ENCODE results near the gene CENPS. TPM values are rescaled to one million over a fixed set of nuclear protein-coding genes. Genes with fewer than 3 reads are reported as not detected.

The CENPS gene
- total RNA-seq, 5 donors from 2014 or later (not counting 1 experiment from before 2014, with no cell fraction given), result 3.5 to 9.7 (median 5.8) TPM

DNA sequence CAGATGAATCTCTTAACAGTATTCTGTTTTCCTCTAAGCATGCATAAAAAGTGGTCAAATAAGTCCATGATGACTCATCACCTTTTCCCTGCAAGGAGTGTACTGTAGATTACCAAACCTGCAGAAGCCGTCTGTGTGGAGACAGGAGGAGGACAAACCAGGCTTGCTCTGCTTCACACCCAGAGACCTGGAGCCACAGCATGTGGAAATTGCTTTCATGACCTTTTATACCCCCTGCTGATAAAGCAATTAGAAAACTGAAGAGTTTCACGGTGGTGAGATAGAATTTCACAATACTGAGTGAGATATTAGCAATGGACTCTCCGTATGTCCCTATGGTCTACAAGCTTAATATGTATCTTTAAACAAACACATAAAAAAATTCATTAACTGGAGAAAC is 29.0 kb downstream of the CENPS start:
- DNase-seq (no peak), ATAC-seq (replicated peaks in 1 of 4) (no peak)
- Mint-ChIP-seq H3K27me3 (no peaks in the 10 kb centered on the region), H3K4me3 (no peak overlapping the region), H3K36me3 (peaks cover 25% of the 10 kb centered on the region), H3K9me3 (no peaks in the 10 kb centered on the region), H3K4me1 (peaks cover 0 to 11% (median 10%) of the 10 kb centered on the region in 3 donors), H3K27ac (peak overlapping the region in 1 of 2 donors; percentile 22)
- Histone ChIP-seq H3K27ac (ENCODE audit: low read length) (no peak overlapping the region), H3K4me1 (ENCODE audit: control insufficient read depth in 1 of 2, extremely low read depth in 1 of 2, insufficient read depth in 2 of 2, low read length in 2 of 2) (peaks cover 0 to 6% of the 10 kb centered on the region in 2 experiments), H3K9me3 (no peaks in the 10 kb centered on the region), H3K36me3 (ENCODE audit: control insufficient read depth in 2 of 2, extremely low read depth in 1 of 2, insufficient read depth in 1 of 2, low read length in 1 of 2) (peaks cover 0 to 24% of the 10 kb centered on the region in 2 donors), H3K27me3 (replicated peaks in 1 of 2; ENCODE audit: control insufficient read depth in 2 of 2, extremely low read depth in 1 of 2, insufficient read depth in 2 of 2, low read length in 1 of 2) (no peaks in the 10 kb centered on the region), H3K4me3 (ENCODE audit: control insufficient read depth in 1 of 2, extremely low read depth in 1 of 2, low read length in 1 of 2) (no peak overlapping the region)
- CTCF ChIA-PET, result no interaction called here
- POLR2A ChIA-PET, result no interaction called here
- no CpG with 5 or more reads among the region's 3 CpGs for WGBS (ENCODE audit: insufficient coverage)

DNA sequence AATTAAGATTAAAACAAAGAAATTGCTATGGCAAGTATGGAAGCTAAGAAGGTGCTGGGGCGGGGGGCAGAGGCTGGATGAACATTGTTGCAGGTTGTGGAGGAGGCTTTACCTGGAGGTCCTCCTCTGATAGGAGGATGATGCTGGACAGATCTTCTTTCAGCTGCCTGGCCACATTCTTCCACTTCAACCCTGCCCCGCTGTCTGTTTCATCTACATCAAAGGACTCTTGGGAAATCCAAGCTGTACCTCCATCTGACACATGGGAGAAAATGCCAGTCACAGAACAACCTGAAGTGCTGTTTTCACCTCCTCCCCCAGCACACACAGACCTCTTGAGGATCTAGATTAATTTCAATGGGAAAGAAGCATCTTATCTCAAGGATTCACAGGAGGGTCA is 36.8 kb downstream of the CENPS start:
- Histone ChIP-seq H3K27me3 (replicated peaks in 1 of 2; ENCODE audit: control insufficient read depth in 2 of 2, extremely low read depth in 1 of 2, insufficient read depth in 2 of 2, low read length in 1 of 2) (no peaks in the 10 kb centered on the region), H3K27ac (ENCODE audit: low read length) (no peak overlapping the region), H3K9me3 (no peaks in the 10 kb centered on the region), H3K4me3 (ENCODE audit: control insufficient read depth in 1 of 2, extremely low read depth in 1 of 2, low read length in 1 of 2) (no peak overlapping the region), H3K4me1 (ENCODE audit: control insufficient read depth in 1 of 2, extremely low read depth in 1 of 2, insufficient read depth in 2 of 2, low read length in 2 of 2) (peaks cover 2 to 10% of the 10 kb centered on the region in 2 experiments), H3K36me3 (ENCODE audit: control insufficient read depth in 2 of 2, extremely low read depth in 1 of 2, insufficient read depth in 1 of 2, low read length in 1 of 2) (peaks cover 11 to 53% of the 10 kb centered on the region in 2 donors)
- ChIA-PET POLR2A (interaction anchor here in 1 of 2 donors (0.7 kb wide), 1 partner anchor 302 kb away, joined by 5 read pairs; no protein-coding TSS in a partner anchor), CTCF (interaction anchor here in 1 of 2 donors (0.7 kb wide), 1 partner anchor 395 kb away, joined by 3 read pairs; no protein-coding TSS in a partner anchor)
- no peak overlapping the region for H3K27ac Mint-ChIP-seq
- no peak for ATAC-seq (replicated peaks in 1 of 4)
- WGBS (ENCODE audit: insufficient coverage), result 75% methylated on average over 1 of the region's 2 CpGs
- H3K27me3 Mint-ChIP-seq, result no peaks in the 10 kb centered on the region
- no peak overlapping the region for H3K4me3 Mint-ChIP-seq
- peaks cover 38% of the 10 kb centered on the region for H3K36me3 Mint-ChIP-seq
- H3K4me1 Mint-ChIP-seq, result peaks cover 10 to 15% (median 10%) of the 10 kb centered on the region in 3 donors
- no peaks in the 10 kb centered on the region for H3K9me3 Mint-ChIP-seq
- no peak for DNase-seq

DNA sequence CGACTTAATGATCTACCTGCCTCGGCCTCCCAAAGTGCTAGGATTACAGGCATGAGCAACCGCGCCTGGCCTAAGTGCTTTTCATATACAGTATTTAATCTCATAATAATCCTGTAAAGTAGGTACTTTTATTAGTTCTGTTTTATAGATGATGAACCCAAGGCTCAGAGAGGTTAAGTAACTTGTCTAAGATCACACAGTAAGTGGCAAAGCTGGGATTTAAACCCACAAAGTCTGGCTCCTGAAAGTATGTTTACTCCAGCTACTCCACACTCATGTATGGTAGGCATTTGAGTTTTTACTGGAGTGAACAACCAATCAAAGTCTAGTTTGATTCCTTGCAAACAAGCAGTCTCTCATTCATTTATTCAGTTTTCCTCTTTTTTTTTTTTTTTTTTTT is 39.8 kb downstream of the CENPS start:
- H3K27ac ChIP-seq (ENCODE audit: low read length), result no peak overlapping the region
- H3K36me3 ChIP-seq (ENCODE audit: control insufficient read depth in 2 of 2, extremely low read depth in 1 of 2, insufficient read depth in 1 of 2, low read length in 1 of 2), result peaks cover 11 to 31% of the 10 kb centered on the region in 2 donors
- Mint-ChIP-seq H3K4me1 (peaks cover 26 to 38% (median 26%) of the 10 kb centered on the region in 3 donors), H3K9me3 (no peaks in the 10 kb centered on the region), H3K27me3 (no peaks in the 10 kb centered on the region), H3K4me3 (no peak overlapping the region), H3K36me3 (peaks cover 20% of the 10 kb centered on the region), H3K27ac (no peak overlapping the region)
- peaks cover 8 to 26% of the 10 kb centered on the region in 2 experiments for H3K4me1 ChIP-seq (ENCODE audit: control insufficient read depth in 1 of 2, extremely low read depth in 1 of 2, insufficient read depth in 2 of 2, low read length in 2 of 2)
- H3K27me3 ChIP-seq (replicated peaks in 1 of 2; ENCODE audit: control insufficient read depth in 2 of 2, extremely low read depth in 1 of 2, insufficient read depth in 2 of 2, low read length in 1 of 2), result no peaks in the 10 kb centered on the region
- DNase-seq (no peak), ATAC-seq (replicated peaks in 1 of 4) (no peak)
- WGBS (ENCODE audit: insufficient coverage), result no CpG with 5 or more reads among the region's 4 CpGs
- CTCF ChIA-PET, result interaction anchor here in 1 of 2 donors (0.7 kb wide), 1 partner anchor 39 kb away, joined by 4 read pairs; no protein-coding TSS in a partner anchor
- POLR2A ChIA-PET, result interaction anchor here in 1 of 2 donors (0.7 kb wide), 1 partner anchor 542 kb away, joined by 3 read pairs; no protein-coding TSS in a partner anchor
- H3K9me3 ChIP-seq, result no peaks in the 10 kb centered on the region
- H3K4me3 ChIP-seq (ENCODE audit: control insufficient read depth in 1 of 2, extremely low read depth in 1 of 2, low read length in 1 of 2), result no peak overlapping the region

DNA sequence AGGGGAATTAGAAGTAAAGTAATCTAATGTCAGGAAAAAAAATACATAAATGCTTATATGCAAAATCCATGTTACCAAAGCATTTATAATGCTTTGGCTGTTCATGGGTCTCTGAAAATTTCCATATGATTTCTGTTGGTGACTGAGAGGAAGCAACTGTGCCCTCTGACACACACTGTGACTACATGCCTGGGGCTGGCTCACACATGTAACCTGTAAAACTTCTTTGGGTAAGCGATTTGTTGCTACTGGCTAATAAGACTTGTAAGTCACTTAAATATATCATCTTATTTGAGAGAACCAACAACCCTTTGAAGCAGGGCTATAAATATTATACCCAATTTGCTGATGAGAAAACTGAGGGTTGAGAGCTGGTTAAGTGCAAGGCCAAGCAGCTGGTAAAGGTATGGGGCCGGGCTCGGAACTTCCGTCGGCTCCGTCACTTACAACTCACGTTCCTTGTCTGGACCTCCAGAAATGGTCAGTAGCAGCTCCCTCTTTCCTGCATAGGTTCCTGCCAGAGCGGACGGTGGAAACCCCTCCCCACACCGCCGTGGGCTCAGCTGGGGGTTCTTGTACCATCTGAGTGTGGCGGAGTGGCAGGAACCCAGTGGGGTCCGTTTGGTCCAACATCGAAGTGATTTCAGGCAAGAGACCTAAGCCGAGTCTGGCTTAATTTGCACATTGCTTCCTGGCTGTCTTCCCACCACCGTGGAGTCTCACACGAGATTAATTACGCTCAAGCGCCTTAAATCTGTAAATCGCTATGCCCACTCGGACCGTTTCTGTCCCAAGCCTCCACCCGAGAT is 41.4 kb downstream of the CENPS start:
- peak; percentile 4 to 5 (median 4) for ATAC-seq (replicated peaks in 1 of 4)

DNA sequence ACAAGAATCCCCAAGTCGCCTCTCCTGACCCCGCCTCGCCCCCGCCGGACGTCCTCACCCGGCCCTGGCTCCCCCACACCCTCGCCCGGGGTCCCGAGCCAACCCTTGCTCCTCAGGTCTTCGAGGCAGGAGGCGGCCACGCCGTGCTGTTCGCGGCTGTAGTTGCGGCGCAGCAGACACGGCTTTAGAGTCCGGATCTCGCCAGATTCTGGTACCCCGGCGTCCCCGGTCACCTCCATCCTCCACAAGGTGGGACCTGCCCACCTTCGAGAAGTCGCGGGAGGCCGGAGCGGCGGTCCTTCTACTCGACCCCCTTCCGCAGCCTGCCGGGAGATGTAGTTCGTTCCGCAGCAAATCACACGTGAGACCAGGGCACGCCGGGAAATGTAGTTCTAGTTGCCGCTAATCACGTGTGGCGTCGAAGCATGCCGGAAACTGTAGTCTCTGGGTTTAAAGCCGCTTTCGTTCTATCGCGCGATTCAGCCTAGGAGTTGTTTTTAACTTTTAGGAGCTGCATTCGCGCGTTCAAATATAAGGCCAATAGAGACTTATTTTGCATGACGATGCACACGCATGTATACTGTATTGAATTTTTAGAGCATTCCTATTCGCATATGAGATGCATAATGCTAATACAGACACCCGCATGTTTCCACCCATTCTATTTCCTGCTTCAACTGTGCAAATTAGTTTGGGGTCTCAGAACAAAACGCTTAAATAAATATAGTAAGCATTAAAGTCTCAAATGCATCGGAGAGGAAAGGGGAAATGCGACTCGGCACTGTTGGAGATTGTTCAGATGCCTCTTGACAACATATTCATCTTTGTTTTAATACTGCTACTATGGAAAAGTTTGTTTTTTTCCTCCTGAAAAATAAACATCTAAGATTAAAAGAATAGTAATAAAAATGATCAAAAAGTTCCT is 42.2 kb downstream of the CENPS start, which contains the start of gene DFFA:
Gene DFFA (minus strand): TSS at position 310 of the 925 bp plus-strand sequence. CDS start 71 bp downstream, at position 239.
- H3K27ac Mint-ChIP-seq, result peak within 1 kb of the TSS; percentile 85 to 93
- no peaks in the 10 kb centered on the region for H3K27me3 Mint-ChIP-seq
- no peaks in the 10 kb centered on the region for H3K9me3 ChIP-seq
- H3K36me3 ChIP-seq (ENCODE audit: control insufficient read depth in 2 of 2, extremely low read depth in 1 of 2, insufficient read depth in 1 of 2, low read length in 1 of 2), result peaks cover 6 to 16% of the 10 kb centered on the region in 2 donors
- peak within 1 kb of the TSS; percentile 37 for H3K27ac ChIP-seq (ENCODE audit: low read length)
- ATAC-seq (replicated peaks in 1 of 4), result peak; percentile 86 to 90 (median 87)
- POLR2A ChIA-PET, result interaction anchor here (0.6 kb wide), 2 partner anchors 9 to 28 kb away, joined by 6 to 12 read pairs; no protein-coding TSS in a partner anchor
- CTCF ChIA-PET, result no interaction called here
- peak; percentile 77 to 96 (median 90) for DNase-seq
- no peaks in the 10 kb centered on the region for H3K27me3 ChIP-seq (replicated peaks in 1 of 2; ENCODE audit: control insufficient read depth in 2 of 2, extremely low read depth in 1 of 2, insufficient read depth in 2 of 2, low read length in 1 of 2)
- H3K4me3 ChIP-seq (ENCODE audit: control insufficient read depth in 1 of 2, extremely low read depth in 1 of 2, low read length in 1 of 2), result peak within 1 kb of the TSS; percentile 49 to 79
- H3K9me3 Mint-ChIP-seq, result no peaks in the 10 kb centered on the region
- H3K4me1 Mint-ChIP-seq, result peaks cover 44 to 54% (median 45%) of the 10 kb centered on the region in 3 donors
- peaks cover 14% of the 10 kb centered on the region for H3K36me3 Mint-ChIP-seq
- 0% methylated on average over 48 of the region's 59 CpGs for WGBS (ENCODE audit: insufficient coverage)
- H3K4me3 Mint-ChIP-seq, result peak within 1 kb of the TSS; percentile 92 to 99 (median 94)
- H3K4me1 ChIP-seq (ENCODE audit: control insufficient read depth in 1 of 2, extremely low read depth in 1 of 2, insufficient read depth in 2 of 2, low read length in 2 of 2), result peaks cover 15 to 43% of the 10 kb centered on the region in 2 experiments

More for the DNA sequence above, 41.4 kb downstream of the CENPS start:
- Histone ChIP-seq H3K4me3 (ENCODE audit: control insufficient read depth in 1 of 2, extremely low read depth in 1 of 2, low read length in 1 of 2) (peak overlapping the region; percentile 49 to 79), H3K27me3 (replicated peaks in 1 of 2; ENCODE audit: control insufficient read depth in 2 of 2, extremely low read depth in 1 of 2, insufficient read depth in 2 of 2, low read length in 1 of 2) (no peaks in the 10 kb centered on the region), H3K27ac (ENCODE audit: low read length) (peak overlapping the region; percentile 37), H3K36me3 (ENCODE audit: control insufficient read depth in 2 of 2, extremely low read depth in 1 of 2, insufficient read depth in 1 of 2, low read length in 1 of 2) (peaks cover 6 to 20% of the 10 kb centered on the region in 2 donors), H3K4me1 (ENCODE audit: control insufficient read depth in 1 of 2, extremely low read depth in 1 of 2, insufficient read depth in 2 of 2, low read length in 2 of 2) (peaks cover 15 to 41% of the 10 kb centered on the region in 2 experiments), H3K9me3 (no peaks in the 10 kb centered on the region)
- WGBS (ENCODE audit: insufficient coverage), result 20% methylated on average over 22 of the region's 23 CpGs
- peak overlapping the region; percentile 92 to 99 (median 94) for H3K4me3 Mint-ChIP-seq
- H3K36me3 Mint-ChIP-seq, result peaks cover 17% of the 10 kb centered on the region
- peaks cover 40 to 53% (median 40%) of the 10 kb centered on the region in 3 donors for H3K4me1 Mint-ChIP-seq
- CTCF ChIA-PET, result no interaction called here
- POLR2A ChIA-PET, result no interaction called here
- peak in 1 of 35 experiments; percentile 1 for DNase-seq
- H3K9me3 Mint-ChIP-seq, result no peaks in the 10 kb centered on the region
- peak overlapping the region; percentile 85 to 93 for H3K27ac Mint-ChIP-seq
- no peaks in the 10 kb centered on the region for H3K27me3 Mint-ChIP-seq

Measured in T-cell (primary cell).